Keratinocyte (primary cell): Measurements from ENCODE around the gene CACNA1S.

Source experiments
- EZH2 ChIP-seq: IDR thresholded peaks from one replicate; pipeline ENCODE4 v1.6.1; 2012; ENCODE audit warnings: inconsistent platforms, mild to moderate bottlenecking, low read length, moderate library complexity
- TF ChIP-seq, protein P1 (sequence below), 3 experiments: IDR thresholded peaks in 1 of 3; conservative IDR thresholded peaks in 1 of 3; optimal IDR thresholded peaks in 1 of 3; 2 replicates in 2 of 3; 3 replicates in 1 of 3; pipeline versions ENCODE3 to v1.5.1; 2011; ENCODE audit warnings: low read length in 3 of 3, mild to moderate bottlenecking in 3 of 3, moderate library complexity in 2 of 3, control low read depth in 1 of 3, inconsistent platforms in 1 of 3; ENCODE audit not compliant: insufficient read depth in 2 of 3; ENCODE audit errors: extremely low read depth in 1 of 3

- TF ChIP-seq, protein P1, sequence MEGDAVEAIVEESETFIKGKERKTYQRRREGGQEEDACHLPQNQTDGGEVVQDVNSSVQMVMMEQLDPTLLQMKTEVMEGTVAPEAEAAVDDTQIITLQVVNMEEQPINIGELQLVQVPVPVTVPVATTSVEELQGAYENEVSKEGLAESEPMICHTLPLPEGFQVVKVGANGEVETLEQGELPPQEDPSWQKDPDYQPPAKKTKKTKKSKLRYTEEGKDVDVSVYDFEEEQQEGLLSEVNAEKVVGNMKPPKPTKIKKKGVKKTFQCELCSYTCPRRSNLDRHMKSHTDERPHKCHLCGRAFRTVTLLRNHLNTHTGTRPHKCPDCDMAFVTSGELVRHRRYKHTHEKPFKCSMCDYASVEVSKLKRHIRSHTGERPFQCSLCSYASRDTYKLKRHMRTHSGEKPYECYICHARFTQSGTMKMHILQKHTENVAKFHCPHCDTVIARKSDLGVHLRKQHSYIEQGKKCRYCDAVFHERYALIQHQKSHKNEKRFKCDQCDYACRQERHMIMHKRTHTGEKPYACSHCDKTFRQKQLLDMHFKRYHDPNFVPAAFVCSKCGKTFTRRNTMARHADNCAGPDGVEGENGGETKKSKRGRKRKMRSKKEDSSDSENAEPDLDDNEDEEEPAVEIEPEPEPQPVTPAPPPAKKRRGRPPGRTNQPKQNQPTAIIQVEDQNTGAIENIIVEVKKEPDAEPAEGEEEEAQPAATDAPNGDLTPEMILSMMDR (optimal IDR thresholded peaks at IDR 0.05 in 1 of 3, IDR thresholded peaks at IDR 0.05 in 1 of 3, conservative IDR thresholded peaks at IDR 0.05 in 1 of 3; ENCODE audit: extremely low read depth in 1 of 3, insufficient read depth in 2 of 3, low read length in 3 of 3): peak; percentile 87 to 96 (median 90)
- peak; percentile 33 for TF ChIP-seq EZH2
These were observed 69.3 kb downstream of the CACNA1S start for GRCh38 chr1:201042779-201043461.
